HG03354 (cell line): Measurements from ENCODE around the gene TINCR.
"Not testable (repeated sequence)": the region's sequence is repeated elsewhere in the genome, so short reads cannot be mapped to it uniquely, and the experiment has no call there.

Experiments
- ATAC-seq: cut with Tn5 transposase; IDR thresholded peaks from one replicate; pipeline ENCODE4 v1.9.1; 2021; ENCODE audit warnings: mild to moderate bottlenecking; ENCODE audit not compliant: unreplicated experiment, poor library complexity, severe bottlenecking

The TINCR gene

GRCh38 chr19:5567360-5567969 is at the start of gene TINCR:
TINCR (minus strand) TSS chr19:5567953.
- ATAC-seq: no peak

GRCh38 chr19:5617080-5617479 is 49.3 kb upstream of the TINCR start:
- ATAC-seq: no peak

GRCh38 chr19:5615756-5616327 is 48.1 kb upstream of the TINCR start:
- no peak for ATAC-seq

GRCh38 chr19:5612891-5613865 is 45.4 kb upstream of the TINCR start:
- no peak for ATAC-seq

GRCh38 chr19:5609881-5610448 is 42.2 kb upstream of the TINCR start:
- ATAC-seq: no peak

GRCh38 chr19:5608766-5609165 is 41.0 kb upstream of the TINCR start:
- ATAC-seq: not testable (repeated sequence)

GRCh38 chr19:5608291-5608690 is 40.5 kb upstream of the TINCR start:
- ATAC-seq: no peak

- ATAC-seq: no peak
Measured at GRCh38 chr19:5607318-5608275, 39.8 kb upstream of the TINCR start.

GRCh38 chr19:5605362-5605761 is 37.6 kb upstream of the TINCR start:
- no peak for ATAC-seq

- no peak for ATAC-seq
Measured at GRCh38 chr19:5603626-5604025, 35.9 kb upstream of the TINCR start.

- ATAC-seq: no peak
Measured at GRCh38 chr19:5600797-5601196, 33.0 kb upstream of the TINCR start.

- ATAC-seq: no peak
Measured at GRCh38 chr19:5595745-5596144, 28.0 kb upstream of the TINCR start.

GRCh38 chr19:5595129-5595528 is 27.4 kb upstream of the TINCR start:
- ATAC-seq: no peak

GRCh38 chr19:5594521-5594950 is 26.8 kb upstream of the TINCR start:
- no peak for ATAC-seq

GRCh38 chr19:5593343-5594255 is 25.8 kb upstream of the TINCR start:
- ATAC-seq: no peak

- ATAC-seq: no peak
Measured at GRCh38 chr19:5592531-5593342, 25.0 kb upstream of the TINCR start.

- ATAC-seq: no peak
Measured at GRCh38 chr19:5591476-5591875, 23.7 kb upstream of the TINCR start.

- ATAC-seq: no peak
Measured at GRCh38 chr19:5590865-5591154, 23.1 kb upstream of the TINCR start.
